ENCODE measurements around the gene DNAJB8. TPM values are rescaled to one million over a fixed set of nuclear protein-coding genes. Genes with fewer than 3 reads are reported as not detected.

DNAJB8 gene
- total and polyA plus RNA-seq, 7 donors: not detected

Other genes starting within 250 kb of the DNAJB8 start
- gene GATA2, start 26.3 kb upstream of the DNAJB8 start, total RNA-seq: 1 to 10 TPM; 2.1 to 6.6 (median 5.0) TPM
- gene GATA2, start 26.3 kb upstream of the DNAJB8 start, polyA plus RNA-seq: 1 to 10 TPM in 2 of 3 donors, under 1 TPM in 1; 0.46 to 5.2 (median 1.8) TPM
- gene RPN1, start 183.9 kb upstream of the DNAJB8 start, total RNA-seq: 100 to 1,000 TPM; 115 to 158 (median 143) TPM
- gene RPN1, start 183.9 kb upstream of the DNAJB8 start, polyA plus RNA-seq: 100 to 1,000 TPM in 1 of 3 donors, 10 to 100 TPM in 2; 33.6 to 220 (median 55.7) TPM